D721Med (cell line): Measurements from ENCODE around the gene ARL4C.

Experiments used
- DNase-seq: peaks from one replicate; pipeline ENCODE4 v3.0.0; 2011; ENCODE audit warnings: low spot score; ENCODE audit not compliant: insufficient read length
- FAIRE-seq: peaks from 2 replicates; lab custom pipeline; 2011; peaks lifted over from hg19 to GRCh38; lab: Jason Lieb, UNC
- CTCF ChIP-seq: IDR thresholded peaks from 2 replicates; pipeline ENCODE4 v1.5.1; 2012; ENCODE audit warnings: mild to moderate bottlenecking, control low read depth; ENCODE audit not compliant: insufficient read depth; ENCODE audit errors: missing control alignments

ARL4C gene, protein sequence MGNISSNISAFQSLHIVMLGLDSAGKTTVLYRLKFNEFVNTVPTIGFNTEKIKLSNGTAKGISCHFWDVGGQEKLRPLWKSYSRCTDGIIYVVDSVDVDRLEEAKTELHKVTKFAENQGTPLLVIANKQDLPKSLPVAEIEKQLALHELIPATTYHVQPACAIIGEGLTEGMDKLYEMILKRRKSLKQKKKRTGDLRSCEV

DNA sequence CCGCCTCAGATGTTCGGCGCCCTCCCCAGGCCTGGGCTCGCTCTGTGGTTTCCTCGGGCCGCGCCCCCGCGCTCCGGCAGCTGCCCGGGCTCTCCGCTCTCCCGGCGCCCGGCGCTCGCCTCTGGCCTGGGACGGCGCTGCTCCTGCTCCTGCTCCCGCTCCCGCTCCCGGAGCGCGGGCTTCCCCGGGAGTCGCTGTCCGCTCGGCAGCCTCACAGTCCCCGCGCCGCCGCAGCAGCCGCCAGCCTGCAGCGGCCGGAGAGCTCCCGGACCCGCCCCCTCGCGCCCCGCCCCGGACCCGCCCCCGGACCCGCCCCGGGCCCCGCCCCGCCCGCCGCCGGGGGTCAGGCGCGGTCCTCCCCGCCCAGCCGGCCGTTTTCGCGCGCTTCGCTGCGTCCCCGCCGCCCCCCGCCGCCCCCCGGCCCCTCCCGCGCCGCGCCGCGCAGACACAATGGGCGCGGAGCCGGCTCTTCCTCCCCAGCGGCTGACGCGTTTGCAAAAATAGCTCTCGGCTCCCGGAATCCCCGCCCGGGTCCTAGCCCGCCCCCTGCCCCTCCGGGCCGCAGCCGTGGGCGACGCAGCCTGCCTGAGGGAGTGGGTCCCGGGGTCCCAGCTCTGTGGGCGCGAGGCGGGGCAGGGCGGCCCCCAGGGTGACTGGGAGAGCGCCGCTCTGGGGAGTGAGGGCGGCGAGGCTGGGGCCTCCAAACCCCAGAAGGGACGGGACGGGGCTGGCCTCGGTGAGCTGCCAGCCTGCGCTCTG is at the start of gene ARL4C:
Gene ARL4C, minus strand, starts transcription at position 247 of the 759 bp plus-strand sequence. CDS start 495 bp downstream, outside the sequence.
- DNase-seq (peak; percentile 61), FAIRE-seq (no peak)
- no peak for TF ChIP-seq CTCF

GRCh38 chr2:234544659-234545611 is 48.1 kb upstream of the ARL4C start:
- DNase-seq = peak; percentile 75
- no peak for FAIRE-seq
- peak; percentile 82 for TF ChIP-seq CTCF

DNA sequence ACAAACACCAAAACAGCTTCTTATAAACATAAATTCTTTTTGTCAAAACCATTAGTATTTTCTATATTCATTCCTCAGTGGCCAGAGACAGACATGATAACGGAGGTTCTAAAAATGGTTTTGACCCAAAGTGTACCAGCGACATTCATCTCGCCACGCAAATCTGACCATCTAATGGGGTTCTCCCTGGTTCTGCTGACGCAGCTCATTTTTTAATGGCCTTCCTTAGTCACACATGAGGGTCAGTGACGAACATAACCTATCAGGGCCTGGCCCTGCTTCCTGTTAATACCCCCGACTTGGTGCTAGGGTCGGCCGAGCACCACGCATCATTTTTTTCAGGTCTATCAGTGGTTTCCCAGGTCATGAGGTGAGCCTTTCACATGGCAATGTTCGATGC is 45.9 kb upstream of the ARL4C start:
- no peak for TF ChIP-seq CTCF
- no peak for FAIRE-seq
- DNase-seq = no peak

GRCh38 chr2:234537929-234538328 is 41.0 kb upstream of the ARL4C start:
- no peak for TF ChIP-seq CTCF

GRCh38 chr2:234536178-234536965 is 39.5 kb upstream of the ARL4C start:
- DNase-seq (peak; percentile 38), FAIRE-seq (peak; percentile 96)
- no peak for TF ChIP-seq CTCF

More at GRCh38 chr2:234537929-234538328, 41.0 kb upstream of the ARL4C start:
- DNase-seq = no peak
- no peak for FAIRE-seq

DNA sequence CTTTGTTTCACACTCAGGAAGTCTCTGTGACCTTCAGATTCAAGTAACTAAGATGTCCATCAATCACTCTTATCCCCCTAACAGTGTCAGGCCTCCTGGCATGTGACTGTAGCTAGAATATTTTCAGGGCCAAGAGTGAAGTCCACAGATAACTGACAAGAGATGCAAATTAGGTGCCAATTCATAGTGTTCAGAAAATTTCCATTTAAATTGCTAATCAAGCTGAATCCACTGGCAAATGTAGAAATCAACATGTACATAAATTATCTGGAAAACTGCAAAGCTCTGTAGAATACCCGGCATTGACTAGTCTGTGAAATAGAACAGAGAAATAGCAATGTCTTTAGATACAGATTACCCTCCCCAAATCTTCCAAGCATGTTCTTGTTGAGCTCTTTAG is 38.6 kb upstream of the ARL4C start:
- TF ChIP-seq CTCF = no peak
- DNase-seq (no peak), FAIRE-seq (peak; percentile 21)
